GM21786 (cell line): Measurements from ENCODE around the gene CARS2.
A peak's percentile ranks its signal among the peaks of the same experiment; 100 is the strongest.

Experiments
- ATAC-seq: cut with Tn5 transposase; IDR thresholded peaks from one replicate; pipeline ENCODE4 v1.9.1; 2021; ENCODE audit not compliant: unreplicated experiment

The CARS2 gene

DNA sequence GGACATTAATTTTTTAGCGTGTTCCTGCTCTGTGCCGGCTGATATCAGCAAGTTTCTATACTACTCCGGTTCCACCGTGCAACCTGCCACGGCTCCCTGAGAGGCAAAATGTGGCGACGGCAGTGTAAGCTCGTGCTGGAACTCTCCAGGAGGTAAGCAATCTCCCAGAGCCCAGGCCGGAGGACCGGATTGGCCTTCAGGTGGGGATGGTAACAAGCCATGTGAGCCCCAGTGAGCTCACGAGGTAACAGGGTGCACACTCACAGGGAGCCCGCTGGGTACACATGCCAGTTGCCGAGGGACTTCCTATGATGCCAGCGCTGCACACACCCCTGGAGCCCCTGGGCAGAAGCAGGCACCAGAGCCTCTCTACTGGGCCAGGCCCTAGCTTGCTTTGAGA lies 52.1 kb downstream of the CARS2 start:
- ATAC-seq, result no peak

DNA sequence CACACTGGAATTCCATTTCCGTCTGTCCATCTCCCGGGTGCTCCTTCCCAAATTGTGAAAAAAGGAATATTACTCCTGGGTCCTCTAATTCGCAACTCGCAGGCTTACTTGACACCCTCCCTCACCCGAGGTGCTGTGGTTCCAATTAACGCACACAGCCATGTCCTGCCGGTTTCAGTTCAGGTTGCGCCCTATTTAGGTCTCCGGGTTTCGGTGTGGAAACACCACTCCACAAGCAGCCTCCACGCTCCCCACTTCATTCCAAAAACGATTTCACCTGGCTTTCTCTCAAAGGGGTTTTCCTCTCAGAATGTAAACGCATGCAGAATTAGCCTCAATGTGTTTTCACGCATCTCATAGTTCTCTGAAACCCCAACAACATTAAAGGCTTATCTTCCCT lies 52.6 kb downstream of the CARS2 start:
- ATAC-seq, result no peak

DNA sequence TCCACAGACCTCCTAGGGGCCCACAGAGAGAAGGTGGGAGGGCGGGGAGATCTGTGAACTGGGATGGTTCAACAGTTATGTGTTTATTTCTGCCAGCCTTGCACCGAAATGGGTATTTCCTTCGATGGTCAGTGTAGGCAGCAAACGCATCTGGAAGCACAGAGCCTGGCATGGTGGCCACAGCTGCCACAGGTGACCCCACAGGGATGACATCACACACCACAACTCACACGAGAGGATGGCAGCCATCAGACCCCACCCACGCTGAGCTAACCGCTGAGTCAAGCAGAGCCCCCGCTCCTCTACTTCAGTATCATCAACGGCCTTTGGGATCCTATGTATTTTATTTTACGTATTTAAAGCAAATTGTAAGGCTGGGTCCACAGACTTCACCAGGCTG lies 53.2 kb downstream of the CARS2 start:
- ATAC-seq, result no peak

DNA sequence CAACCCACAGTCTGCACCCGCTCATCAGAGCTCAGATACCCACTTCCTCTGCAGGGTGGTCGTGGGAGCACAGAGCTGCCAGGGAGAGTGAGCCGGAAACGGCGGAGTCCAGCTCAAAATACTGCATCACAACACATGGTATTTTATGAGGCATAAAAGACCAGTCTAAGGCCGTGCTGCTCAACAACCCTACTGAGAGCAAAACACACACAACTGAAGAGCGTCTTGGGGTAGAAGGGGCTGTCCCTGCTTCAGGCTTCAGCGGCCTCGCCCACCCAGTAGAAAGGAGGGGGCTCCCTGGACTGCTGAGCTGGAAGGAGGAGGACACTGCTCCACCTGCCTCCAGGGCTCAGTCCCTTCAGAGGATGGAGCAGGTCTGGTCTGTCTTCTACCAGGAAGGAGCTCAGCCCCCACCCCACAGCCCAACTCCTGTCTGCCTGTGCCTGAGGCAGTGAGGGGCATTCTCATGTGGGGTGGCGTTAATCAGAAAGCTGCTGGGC lies 53.6 kb downstream of the CARS2 start:
- ATAC-seq, result no peak

DNA sequence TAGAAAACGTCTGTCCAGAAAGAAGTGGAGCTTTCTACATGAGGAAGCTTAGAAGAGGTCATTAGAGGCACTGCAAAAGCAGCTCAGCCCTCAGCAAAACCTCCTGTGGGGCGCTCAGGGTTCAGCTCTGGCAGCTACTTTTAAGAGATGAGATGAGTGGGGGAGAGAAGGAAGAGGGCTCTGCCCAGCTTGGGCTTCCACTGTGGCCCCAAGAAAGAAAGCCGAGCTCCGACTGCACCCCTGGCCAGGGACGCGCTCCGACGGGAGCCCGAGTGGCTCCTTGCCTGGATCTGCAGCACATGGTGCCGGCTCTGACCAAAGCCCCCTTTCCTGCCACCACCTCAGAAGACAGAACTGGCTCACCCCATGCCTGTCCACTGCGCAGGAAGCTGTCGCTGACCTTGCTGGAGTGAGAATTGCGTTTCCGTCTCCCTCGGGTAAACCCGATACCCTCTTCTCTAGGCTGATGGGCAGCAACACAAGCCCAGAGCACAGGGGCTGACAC lies 54.1 kb downstream of the CARS2 start:
- no peak for ATAC-seq

DNA sequence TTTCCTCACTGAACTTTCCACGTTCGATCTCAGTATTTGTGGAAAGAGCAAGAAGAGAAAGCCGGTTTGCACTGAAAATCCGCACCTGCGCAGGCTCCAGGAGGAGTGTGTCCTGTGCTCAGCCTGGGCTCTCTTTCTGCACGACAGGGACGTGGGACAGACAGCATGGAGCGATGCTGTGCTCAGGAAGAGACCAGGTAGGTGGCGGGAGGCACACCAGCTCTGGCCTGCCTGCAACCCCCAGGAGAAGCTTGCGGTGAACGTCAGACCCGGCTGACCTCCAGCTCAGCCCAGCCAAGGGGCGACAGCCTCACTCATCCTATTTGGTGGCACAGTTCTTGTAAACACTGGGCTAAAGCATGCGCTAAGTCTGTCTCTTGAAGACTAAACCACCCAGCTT lies 54.6 kb downstream of the CARS2 start:
- no peak for ATAC-seq

DNA sequence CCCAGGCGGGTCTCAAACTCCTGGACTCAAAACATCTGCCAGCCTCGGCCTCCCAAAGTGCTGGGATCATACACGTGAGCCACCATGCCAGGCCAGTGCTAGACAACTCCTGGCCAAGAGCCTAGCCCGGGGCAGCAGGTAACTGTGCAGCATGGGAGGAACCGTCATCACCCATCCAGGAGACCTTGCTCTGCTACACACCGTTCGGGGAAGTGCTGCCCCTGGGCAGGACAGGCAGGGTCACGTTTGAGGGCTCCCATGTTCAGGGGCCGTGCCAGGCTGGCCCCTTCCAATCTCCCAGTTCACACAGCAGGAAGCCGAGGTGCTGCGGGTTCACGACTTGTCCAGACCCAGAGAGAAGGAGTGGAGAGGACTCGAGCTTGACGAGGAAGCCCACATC lies 55.5 kb downstream of the CARS2 start:
- ATAC-seq, result no peak

DNA sequence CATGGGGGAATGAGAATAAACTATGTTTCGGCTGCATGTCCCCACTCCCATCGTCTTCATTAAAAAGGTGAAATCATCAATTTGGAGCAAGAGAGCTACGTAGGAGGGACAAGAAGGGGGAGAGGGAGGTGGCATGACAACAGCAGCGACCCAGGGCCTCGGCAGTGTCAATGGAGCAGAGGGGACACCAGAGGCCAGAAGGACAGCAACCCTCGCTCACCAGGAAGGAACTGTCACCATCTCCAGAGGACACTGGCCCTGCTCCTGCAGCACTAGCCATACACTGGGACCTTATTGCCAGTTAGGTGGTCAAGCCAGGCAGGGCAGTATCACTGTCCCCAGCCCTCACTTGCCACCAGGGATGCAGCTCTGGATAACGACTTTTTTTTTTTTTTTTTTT lies 56.4 kb downstream of the CARS2 start:
- ATAC-seq, result no peak

DNA sequence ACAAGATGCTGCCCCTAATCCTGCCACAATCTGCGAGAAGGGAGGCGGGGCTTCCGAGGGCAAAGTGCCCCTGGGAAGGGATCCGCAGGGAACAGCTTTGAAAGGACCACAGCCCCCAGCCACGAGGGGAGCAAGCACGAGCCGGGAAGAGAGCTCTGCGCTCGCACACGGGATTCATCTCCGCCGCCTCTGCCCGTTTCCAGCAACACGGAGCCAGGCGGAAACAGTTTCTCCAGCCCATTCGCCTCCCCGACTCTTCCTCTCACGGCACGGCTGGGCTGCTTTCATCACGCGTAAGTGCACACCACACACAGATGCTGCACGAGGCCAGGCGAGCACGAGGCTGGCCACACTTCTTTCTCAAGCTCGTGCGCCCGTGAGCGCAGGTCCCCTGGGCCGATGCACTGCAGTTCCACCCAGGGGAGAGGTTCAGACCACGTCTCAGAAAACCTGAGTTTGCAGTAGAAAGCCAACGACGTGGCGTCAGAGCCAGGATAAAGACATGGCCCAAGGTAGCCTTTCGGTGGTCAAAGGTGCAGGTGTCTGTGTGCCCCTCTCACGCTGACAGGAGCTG lies 57.0 kb downstream of the CARS2 start:
- no peak for ATAC-seq

DNA sequence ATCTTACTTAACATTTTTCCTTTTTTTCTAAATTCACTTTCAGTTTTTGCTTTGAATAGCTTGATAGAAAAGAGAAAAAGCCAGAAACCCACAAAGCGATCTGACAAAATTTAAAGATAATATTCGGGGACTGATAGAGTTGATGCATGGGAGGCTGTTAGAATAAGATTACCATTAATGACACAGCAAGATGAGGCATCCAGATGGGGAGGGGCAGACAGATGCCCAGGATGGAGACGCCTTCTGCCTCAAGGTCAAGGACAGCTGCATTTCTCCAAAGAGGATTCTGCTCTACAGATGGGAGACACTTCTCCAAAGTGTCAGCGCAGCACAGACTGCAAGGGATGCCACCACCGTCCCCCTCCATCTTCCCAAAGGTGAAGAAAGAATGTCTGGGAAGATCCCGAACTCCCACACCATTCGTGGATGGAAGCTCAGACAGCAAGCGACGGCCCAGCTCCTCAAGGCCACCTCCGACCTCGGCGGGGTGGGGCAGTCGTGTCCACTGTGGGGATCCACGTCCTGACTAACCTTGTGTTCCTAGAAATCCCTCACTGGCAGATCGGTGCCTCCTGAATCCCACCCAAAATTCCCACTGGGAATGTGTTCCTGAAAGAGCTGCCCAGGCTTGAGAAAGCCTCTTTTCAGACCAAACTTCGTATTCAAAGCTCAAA lies 57.6 kb downstream of the CARS2 start:
- ATAC-seq, result no peak

DNA sequence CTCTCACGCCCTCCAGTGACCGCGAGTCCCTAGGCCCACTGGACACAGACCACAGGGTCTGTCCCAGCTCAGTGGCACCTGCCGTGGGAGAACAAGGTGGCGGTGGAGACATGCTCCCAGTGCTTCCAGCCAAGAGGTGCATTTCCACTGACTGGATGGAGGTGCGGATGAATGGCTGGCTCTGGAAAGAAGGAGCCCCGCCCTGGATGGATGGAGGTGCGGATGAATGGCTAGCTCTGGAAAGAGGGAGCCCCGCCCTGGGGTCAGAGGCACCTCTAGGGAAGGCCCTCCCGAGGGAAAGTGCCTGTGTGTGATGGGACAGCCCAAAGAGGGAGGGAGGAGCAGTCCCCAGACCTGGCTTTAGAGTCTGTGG lies 58.6 kb downstream of the CARS2 start:
- ATAC-seq, result no peak

DNA sequence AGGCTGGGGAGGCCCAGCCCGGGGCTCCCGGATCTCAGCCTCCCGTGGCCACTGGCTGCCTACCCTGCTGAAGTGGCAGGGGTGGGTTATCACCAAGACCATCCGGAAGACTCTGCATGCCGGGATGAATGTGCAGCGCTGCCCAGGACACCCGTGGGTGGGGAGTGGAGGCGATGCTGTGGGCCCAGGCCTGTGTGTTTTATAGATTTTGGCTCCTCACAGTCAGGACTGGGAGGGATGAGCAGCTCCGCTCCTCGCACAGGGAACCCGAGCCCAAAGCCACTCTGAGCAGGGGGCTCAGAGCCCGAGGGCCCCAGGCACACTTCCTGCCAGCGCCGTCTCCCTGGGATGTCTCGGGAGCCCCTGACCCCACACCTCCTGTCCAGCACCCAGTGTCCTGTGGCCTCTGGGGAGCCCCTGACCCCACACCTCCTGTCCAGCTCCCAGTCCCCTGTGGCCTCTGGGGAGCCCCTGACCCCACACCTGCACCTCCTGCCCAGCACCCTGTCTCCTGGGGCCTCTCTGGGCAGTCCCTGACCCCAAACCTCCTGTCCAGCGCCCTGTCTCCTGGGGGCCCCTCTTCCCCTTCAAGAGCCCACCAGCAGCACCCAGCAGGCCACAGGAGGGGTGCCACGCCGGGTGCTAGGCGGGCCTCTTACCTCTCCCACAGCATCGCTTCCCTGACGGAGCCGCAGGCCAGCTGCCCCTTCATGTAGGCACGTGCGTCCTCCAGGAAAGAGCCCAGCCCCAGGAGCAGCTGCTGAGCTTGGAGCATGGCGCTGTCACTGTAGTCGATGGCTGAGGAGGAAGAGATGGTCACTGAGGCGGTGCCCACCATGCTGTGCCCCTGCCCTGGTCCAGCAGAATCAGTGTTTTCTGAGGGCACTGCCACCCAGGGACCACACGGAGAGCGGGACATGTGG lies 59.2 kb downstream of the CARS2 start:
- ATAC-seq, result no peak

DNA sequence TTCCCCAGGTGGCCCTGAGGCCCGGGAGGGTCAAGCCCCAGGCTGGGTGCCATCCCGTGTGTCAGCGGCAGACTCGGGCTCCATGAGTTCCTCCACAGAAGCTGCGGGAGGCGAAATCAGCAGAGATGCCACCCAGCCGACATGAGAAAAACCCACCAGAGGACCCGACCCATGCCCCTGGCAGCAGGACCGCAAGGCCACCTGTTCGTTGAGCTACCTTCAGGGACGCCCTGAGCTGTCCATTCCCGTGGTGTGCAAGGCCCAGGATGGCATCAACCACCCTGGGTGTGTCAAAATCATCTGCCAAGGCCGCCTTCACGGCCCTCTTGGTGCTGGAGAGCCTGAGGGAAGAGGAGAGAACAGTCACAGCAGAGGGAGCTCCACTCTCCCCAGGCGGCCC lies 60.2 kb downstream of the CARS2 start:
- no peak for ATAC-seq

DNA sequence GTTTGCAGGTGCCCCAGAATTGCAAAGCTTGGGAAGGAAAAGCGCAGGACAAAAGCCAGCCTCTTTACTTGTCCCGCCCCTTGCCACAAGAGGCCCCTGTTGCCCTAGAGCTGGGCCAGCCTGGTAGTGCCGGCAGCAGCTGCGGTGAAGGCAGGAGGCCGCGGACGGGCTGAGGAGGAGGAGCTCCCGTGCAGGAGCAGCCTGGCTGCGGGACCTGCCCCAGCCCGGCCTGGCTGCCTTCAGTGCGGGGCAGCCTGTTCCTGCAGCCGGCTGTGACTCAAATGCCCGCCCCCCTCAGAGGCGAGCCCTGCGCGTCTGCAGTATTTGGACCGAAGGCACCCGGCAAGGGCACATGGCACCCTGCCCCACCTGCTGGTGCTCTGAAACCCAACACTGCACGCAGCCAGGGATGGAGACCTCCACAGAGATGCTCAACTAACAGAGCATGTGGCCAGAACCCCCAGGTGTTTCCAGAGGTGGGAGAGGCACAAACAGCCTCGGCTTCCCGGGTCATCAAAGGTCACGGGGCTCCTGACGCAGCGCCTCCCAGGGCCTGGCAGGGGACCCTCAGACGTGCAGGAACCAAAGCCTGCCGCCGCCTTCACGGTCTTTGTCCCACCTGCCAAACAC lies 60.9 kb downstream of the CARS2 start:
- peak; percentile 86 for ATAC-seq

DNA sequence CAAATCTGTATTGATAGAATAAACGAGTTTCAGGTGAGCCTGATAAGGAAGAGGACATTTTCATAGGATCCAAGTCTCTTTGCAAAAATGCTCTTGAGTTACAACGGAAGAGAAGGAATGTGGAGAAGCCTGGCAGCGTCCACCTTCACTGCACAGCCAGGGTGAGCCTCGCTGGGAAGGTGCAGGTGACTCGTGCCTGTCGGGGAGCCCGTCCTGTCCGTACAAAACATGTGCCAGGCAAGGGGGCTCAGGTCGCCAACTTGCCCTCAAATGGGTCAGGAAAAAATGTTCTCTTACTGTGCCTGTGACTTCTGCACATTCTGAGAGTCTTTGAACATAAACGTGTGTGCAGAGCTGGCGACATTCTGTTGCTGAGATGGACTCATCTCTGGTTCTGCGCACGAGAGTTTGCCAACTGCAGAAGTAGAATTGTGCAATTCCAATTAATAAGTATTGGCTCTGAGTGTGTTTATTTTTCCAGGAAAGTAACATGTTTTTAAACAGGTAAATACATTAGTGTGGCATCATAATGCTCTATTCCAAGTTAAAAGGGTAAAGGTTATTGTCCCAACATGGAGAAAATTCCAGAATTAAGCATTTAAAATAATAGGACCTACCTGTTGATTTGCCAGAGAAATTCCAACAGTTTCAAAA lies 62.0 kb downstream of the CARS2 start:
- no peak for ATAC-seq

DNA sequence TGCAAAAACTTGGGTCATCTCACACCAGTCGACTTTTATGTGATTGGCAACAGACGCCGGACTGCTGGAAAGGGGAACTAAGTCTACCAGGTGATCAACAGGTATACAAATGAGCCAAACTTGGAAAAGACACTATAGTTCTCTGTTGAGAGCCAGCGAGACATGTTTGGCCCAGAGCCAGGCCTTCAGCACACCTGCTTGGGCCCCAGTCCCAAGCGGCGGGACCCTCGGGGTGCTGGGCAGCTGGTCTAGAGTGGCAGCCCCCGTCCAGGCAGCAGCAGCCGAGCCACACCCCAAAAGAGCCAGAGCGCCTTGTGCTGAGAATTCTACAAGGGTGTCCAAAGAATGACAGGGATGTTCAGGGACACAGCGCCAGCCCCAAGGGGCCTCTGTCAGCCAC lies 62.6 kb downstream of the CARS2 start:
- no peak for ATAC-seq

DNA sequence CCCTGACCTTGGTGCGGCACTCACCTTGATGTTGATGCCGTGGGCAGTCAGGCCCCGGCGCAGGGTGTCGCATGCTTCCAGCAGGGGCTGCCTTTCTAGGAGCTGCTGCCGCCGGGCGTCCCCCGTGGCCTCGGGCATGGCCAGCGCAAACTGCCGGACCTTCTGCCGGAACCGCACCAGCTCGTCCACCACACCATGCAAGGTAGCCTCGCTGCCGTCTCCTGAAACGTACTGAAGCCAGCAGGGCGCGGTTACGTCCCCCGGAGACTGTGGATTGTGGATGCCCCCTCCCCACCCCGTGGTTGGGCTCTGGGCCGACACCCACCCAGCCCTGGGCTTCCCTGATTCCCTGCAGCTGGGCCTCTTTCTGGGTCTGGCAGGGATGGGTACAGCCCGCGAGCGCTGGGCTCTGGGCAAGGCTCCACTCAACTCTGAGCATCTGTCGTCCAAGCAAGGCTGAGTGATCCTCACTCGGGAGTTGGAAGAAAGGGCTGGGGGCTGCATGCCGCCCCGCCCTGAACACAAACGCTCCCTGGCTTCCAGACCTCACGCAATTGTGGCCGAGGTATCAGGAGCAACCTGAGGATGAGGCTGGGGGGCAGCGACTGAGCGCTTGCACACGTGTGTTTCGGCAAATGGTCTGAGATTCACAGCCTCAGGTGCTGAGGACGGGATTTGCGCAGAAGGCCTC lies 63.5 kb downstream of the CARS2 start:
- ATAC-seq, result no peak

DNA sequence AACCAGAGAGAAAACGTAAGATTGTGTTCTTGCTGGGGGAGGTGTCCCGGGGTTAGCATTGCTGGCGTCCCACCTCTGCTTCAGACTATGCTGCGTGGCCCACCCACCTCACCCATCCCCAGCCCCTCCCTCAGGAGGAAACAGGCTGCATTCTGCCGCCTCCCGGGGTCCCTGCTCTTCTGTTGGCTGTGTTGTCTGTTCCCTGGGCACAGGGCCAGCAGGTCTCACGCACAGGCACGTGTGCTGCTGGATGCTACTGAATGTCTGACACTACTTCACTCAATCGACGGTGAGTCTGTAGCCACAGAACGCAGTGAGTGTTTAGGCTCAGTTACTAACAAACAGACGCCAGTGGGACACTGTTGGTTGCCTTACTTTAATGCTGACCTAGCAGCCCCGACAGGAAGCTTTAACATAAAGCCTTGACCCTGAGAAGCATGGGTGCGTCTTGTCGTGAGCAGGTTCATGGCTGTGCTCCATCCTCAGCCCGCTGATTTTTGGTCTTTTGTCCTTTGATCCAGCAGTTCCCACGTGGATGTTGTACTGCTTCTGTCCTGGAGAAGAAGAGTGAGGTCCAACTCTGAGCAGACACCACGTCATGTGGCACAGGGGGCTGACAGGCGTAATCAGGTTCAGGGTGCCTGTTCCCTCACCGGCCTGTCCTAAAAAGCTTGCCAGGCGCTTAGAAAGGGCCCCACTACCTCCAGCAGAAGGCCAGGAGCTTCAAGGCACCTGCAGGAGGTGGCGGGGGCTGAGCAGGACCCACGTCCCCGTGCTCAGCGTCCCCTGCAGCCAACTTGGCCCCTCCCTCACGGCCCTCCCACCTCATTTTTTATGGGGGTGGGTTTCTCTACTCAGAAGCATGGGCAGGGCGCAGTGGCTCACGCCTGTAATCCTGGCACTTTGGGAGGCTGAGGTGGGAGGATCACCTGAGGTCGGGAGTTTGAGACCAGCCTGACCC lies 64.6 kb downstream of the CARS2 start:
- ATAC-seq, result no peak

DNA sequence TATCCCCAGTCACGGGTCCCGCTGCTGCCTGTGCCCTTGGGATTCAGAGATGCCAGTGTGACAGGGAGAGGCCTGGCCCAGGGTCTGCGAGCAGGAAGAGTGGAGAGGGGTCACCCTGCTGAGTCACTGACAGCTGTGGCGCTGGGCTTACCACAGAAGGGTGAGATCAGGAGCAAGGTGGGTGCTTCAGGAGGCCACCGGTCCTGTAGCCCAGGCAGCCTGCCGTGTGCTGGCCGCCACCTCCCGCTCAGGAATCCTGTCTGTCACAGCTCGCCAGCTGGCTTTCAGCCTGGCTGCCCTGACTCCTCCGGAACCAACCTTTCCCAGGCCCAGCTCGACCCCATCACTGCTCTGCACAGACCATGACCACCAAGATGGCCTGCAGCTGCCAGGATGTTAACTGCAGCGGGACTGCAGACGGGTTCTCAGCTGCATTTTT lies 65.3 kb downstream of the CARS2 start:
- no peak for ATAC-seq
